ENCODE measurements around the gene HDHD2. TPM values are rescaled to one million over a fixed set of nuclear protein-coding genes. Genes with fewer than 3 reads are reported as not detected.
"Not testable (repeated sequence)": the region's sequence is repeated elsewhere in the genome, so short reads cannot be mapped to it uniquely, and the experiment has no call there.

HDHD2 gene
- total and polyA plus RNA-seq, 2 donors = 34.1 to 43.0 TPM

DNA sequence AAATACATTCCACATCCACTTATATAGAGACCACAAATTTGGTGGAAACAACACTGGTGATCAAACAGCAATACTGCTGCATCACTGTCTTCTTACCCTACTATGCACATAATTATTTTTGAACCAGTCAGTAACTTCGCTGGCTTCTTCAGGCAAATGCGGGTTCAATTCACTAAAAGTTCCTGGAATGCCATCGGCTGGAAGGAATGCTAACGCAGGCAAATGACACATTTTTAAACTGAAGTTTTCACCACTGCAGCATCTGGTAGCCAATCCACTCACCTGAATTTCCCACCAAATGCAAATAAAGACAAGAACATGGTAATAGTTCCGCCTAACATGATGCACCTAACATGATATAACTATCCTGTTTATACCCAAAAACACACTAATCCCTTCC is 10.0 kb upstream of the HDHD2 start:
- 98% methylated on average over 5 of the region's 5 CpGs for WGBS
- Histone ChIP-seq H3K9me3 (ENCODE audit: control insufficient read depth in 2 of 2, insufficient read depth in 1 of 2, low read length in 1 of 2) (no peaks in the 10 kb centered on the region), H3K36me3 (ENCODE audit: control insufficient read depth in 2 of 2, insufficient read depth in 2 of 2, low read length in 1 of 2) (no peaks in the 10 kb centered on the region), H3K4me1 (ENCODE audit: control insufficient read depth in 2 of 2, insufficient read depth in 2 of 2, low read length in 2 of 2) (no peaks in the 10 kb centered on the region), H3K27ac (ENCODE audit: low read depth in 1 of 2, low read length in 1 of 2) (no peak overlapping the region), H3K4me3 (ENCODE audit: low read length in 2 of 2) (no peak overlapping the region), H3K27me3 (ENCODE audit: control insufficient read depth in 2 of 2, insufficient read depth in 1 of 2, low read length in 1 of 2) (no peaks in the 10 kb centered on the region)
- no peak for DNase-seq (ENCODE audit: low read depth in 6 of 9, low spot score in 9 of 9)

DNA sequence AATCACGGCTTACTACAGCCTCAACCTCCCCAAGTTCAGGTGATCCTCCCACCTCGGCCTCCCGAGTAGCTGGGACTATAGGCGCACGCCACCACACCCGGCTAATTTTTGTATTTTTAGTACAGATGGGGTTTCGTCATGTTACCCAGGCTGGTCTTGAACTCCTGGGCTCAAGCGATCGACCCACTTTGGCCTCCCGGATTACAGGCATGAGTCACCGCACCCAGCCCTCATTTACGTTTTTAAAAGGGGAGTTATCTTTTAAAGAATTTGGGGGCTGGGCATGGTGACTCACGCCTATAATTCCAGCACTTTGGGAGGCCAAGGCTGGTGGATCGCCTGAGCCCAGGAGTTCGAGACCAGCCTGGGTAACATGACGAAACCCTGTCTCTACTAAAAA is 8.1 kb upstream of the HDHD2 start:
- H3K36me3 ChIP-seq (ENCODE audit: control insufficient read depth in 2 of 2, insufficient read depth in 2 of 2, low read length in 1 of 2) = not testable (repeated sequence)

DNA sequence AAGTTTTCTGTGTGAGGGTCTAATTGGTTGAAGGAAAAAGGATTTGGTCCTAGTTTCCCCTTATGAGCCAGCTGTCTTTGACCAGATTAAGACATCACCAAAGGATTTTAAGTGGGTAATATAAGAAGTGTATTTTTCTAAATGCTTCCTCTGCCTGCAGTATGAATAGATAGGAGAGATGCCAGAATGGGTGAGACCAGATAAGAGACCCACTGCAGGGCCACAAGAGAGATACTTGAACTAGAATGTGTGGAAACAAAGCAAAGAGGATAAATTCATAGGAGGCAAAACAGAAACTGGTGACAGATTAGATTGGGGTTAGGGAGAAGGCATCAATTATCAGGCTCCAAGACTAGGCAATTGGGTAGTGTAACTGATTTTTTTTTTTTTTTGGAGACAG is 1.1 kb upstream of the HDHD2 start:
- H3K27me3 ChIP-seq (ENCODE audit: control insufficient read depth in 2 of 2, insufficient read depth in 1 of 2, low read length in 1 of 2) = no peaks in the 10 kb centered on the region
- no peak overlapping the region for H3K27ac ChIP-seq (ENCODE audit: low read depth in 1 of 2, low read length in 1 of 2)
- DNase-seq (ENCODE audit: low read depth in 6 of 9, low spot score in 9 of 9) = no peak
- peaks cover 5 to 7% of the 10 kb centered on the region in 2 donors for H3K36me3 ChIP-seq (ENCODE audit: control insufficient read depth in 2 of 2, insufficient read depth in 2 of 2, low read length in 1 of 2)
- no peaks in the 10 kb centered on the region for H3K9me3 ChIP-seq (ENCODE audit: control insufficient read depth in 2 of 2, insufficient read depth in 1 of 2, low read length in 1 of 2)
- no peak overlapping the region for H3K4me3 ChIP-seq (ENCODE audit: low read length in 2 of 2)
- peaks cover 10 to 12% of the 10 kb centered on the region in 2 donors for H3K4me1 ChIP-seq (ENCODE audit: control insufficient read depth in 2 of 2, insufficient read depth in 2 of 2, low read length in 2 of 2)

More for the DNA sequence above, 8.1 kb upstream of the HDHD2 start:
- 98% methylated on average over 16 of the region's 16 CpGs for WGBS
- not testable (repeated sequence) for H3K4me3 ChIP-seq (ENCODE audit: low read length in 2 of 2); H3K4me1 ChIP-seq (ENCODE audit: control insufficient read depth in 2 of 2, insufficient read depth in 2 of 2, low read length in 2 of 2); H3K9me3 ChIP-seq (ENCODE audit: control insufficient read depth in 2 of 2, insufficient read depth in 1 of 2, low read length in 1 of 2); H3K27ac ChIP-seq (ENCODE audit: low read depth in 1 of 2, low read length in 1 of 2); DNase-seq (ENCODE audit: low read depth in 6 of 9, low spot score in 9 of 9); H3K27me3 ChIP-seq (ENCODE audit: control insufficient read depth in 2 of 2, insufficient read depth in 1 of 2, low read length in 1 of 2)

GRCh38 chr18:47150824-47151366 is 595 bp upstream of the HDHD2 start:
- peak overlapping the region; percentile 74 to 83 for H3K4me3 ChIP-seq (ENCODE audit: low read length in 2 of 2)
- peak overlapping the region; percentile 55 to 85 for H3K27ac ChIP-seq (ENCODE audit: low read depth in 1 of 2, low read length in 1 of 2)
- no peaks in the 10 kb centered on the region for H3K9me3 ChIP-seq (ENCODE audit: control insufficient read depth in 2 of 2, insufficient read depth in 1 of 2, low read length in 1 of 2)
- no peaks in the 10 kb centered on the region for H3K27me3 ChIP-seq (ENCODE audit: control insufficient read depth in 2 of 2, insufficient read depth in 1 of 2, low read length in 1 of 2)
- DNase-seq (ENCODE audit: low read depth in 6 of 9, low spot score in 9 of 9) = peak in 4 of 9 donors; percentile 2 to 13 (median 7)
- H3K36me3 ChIP-seq (ENCODE audit: control insufficient read depth in 2 of 2, insufficient read depth in 2 of 2, low read length in 1 of 2) = peaks cover 5 to 7% of the 10 kb centered on the region in 2 donors
- WGBS = 10% methylated on average over 13 of the region's 13 CpGs
- peaks cover 10 to 12% of the 10 kb centered on the region in 2 donors for H3K4me1 ChIP-seq (ENCODE audit: control insufficient read depth in 2 of 2, insufficient read depth in 2 of 2, low read length in 2 of 2)

- H3K27me3 ChIP-seq (ENCODE audit: control insufficient read depth in 2 of 2, insufficient read depth in 1 of 2, low read length in 1 of 2) = no peaks in the 10 kb centered on the region
- peaks cover 10 to 12% of the 10 kb centered on the region in 2 donors for H3K4me1 ChIP-seq (ENCODE audit: control insufficient read depth in 2 of 2, insufficient read depth in 2 of 2, low read length in 2 of 2)
- peak in 1 of 9 donors; percentile 4 for DNase-seq (ENCODE audit: low read depth in 6 of 9, low spot score in 9 of 9)
- peak overlapping the region; percentile 74 to 83 for H3K4me3 ChIP-seq (ENCODE audit: low read length in 2 of 2)
- H3K36me3 ChIP-seq (ENCODE audit: control insufficient read depth in 2 of 2, insufficient read depth in 2 of 2, low read length in 1 of 2) = peaks cover 5 to 7% of the 10 kb centered on the region in 2 donors
- 43% methylated on average over 12 of the region's 12 CpGs for WGBS
- H3K27ac ChIP-seq (ENCODE audit: low read depth in 1 of 2, low read length in 1 of 2) = peak overlapping the region in 1 of 2 donors; percentile 85
- no peaks in the 10 kb centered on the region for H3K9me3 ChIP-seq (ENCODE audit: control insufficient read depth in 2 of 2, insufficient read depth in 1 of 2, low read length in 1 of 2)
Measured at GRCh38 chr18:47149457-47150028, 757 bp downstream of the HDHD2 start.

- H3K27me3 ChIP-seq (ENCODE audit: control insufficient read depth in 2 of 2, insufficient read depth in 1 of 2, low read length in 1 of 2) = no peaks in the 10 kb centered on the region
- no peak overlapping the region for H3K4me3 ChIP-seq (ENCODE audit: low read length in 2 of 2)
- peaks cover 9 to 13% of the 10 kb centered on the region in 2 donors for H3K4me1 ChIP-seq (ENCODE audit: control insufficient read depth in 2 of 2, insufficient read depth in 2 of 2, low read length in 2 of 2)
- WGBS = 92% methylated on average over 3 of the region's 3 CpGs
- no peak overlapping the region for H3K27ac ChIP-seq (ENCODE audit: low read depth in 1 of 2, low read length in 1 of 2)
- H3K36me3 ChIP-seq (ENCODE audit: control insufficient read depth in 2 of 2, insufficient read depth in 2 of 2, low read length in 1 of 2) = no peaks in the 10 kb centered on the region
- no peaks in the 10 kb centered on the region for H3K9me3 ChIP-seq (ENCODE audit: control insufficient read depth in 2 of 2, insufficient read depth in 1 of 2, low read length in 1 of 2)
- no peak for DNase-seq (ENCODE audit: low read depth in 6 of 9, low spot score in 9 of 9)
Measured at GRCh38 chr18:47146206-47146605, 4.1 kb downstream of the HDHD2 start.

- Histone ChIP-seq H3K4me1 (ENCODE audit: control insufficient read depth in 2 of 2, insufficient read depth in 2 of 2, low read length in 2 of 2) (peaks cover 0 to 3% of the 10 kb centered on the region in 2 donors), H3K36me3 (ENCODE audit: control insufficient read depth in 2 of 2, insufficient read depth in 2 of 2, low read length in 1 of 2) (no peaks in the 10 kb centered on the region), H3K27me3 (ENCODE audit: control insufficient read depth in 2 of 2, insufficient read depth in 1 of 2, low read length in 1 of 2) (no peaks in the 10 kb centered on the region), H3K9me3 (ENCODE audit: control insufficient read depth in 2 of 2, insufficient read depth in 1 of 2, low read length in 1 of 2) (no peaks in the 10 kb centered on the region), H3K4me3 (ENCODE audit: low read length in 2 of 2) (no peak overlapping the region), H3K27ac (ENCODE audit: low read depth in 1 of 2, low read length in 1 of 2) (no peak overlapping the region)
- 98% methylated on average over 4 of the region's 4 CpGs for WGBS
- DNase-seq (ENCODE audit: low read depth in 6 of 9, low spot score in 9 of 9) = no peak
Measured at GRCh38 chr18:47143899-47144485, 6.3 kb downstream of the HDHD2 start.

- Histone ChIP-seq H3K4me1 (ENCODE audit: control insufficient read depth in 2 of 2, insufficient read depth in 2 of 2, low read length in 2 of 2) (peaks cover 0 to 3% of the 10 kb centered on the region in 2 donors), H3K27me3 (ENCODE audit: control insufficient read depth in 2 of 2, insufficient read depth in 1 of 2, low read length in 1 of 2) (no peaks in the 10 kb centered on the region), H3K9me3 (ENCODE audit: control insufficient read depth in 2 of 2, insufficient read depth in 1 of 2, low read length in 1 of 2) (no peaks in the 10 kb centered on the region), H3K36me3 (ENCODE audit: control insufficient read depth in 2 of 2, insufficient read depth in 2 of 2, low read length in 1 of 2) (no peaks in the 10 kb centered on the region), H3K4me3 (ENCODE audit: low read length in 2 of 2) (no peak overlapping the region), H3K27ac (ENCODE audit: low read depth in 1 of 2, low read length in 1 of 2) (no peak overlapping the region)
- 98% methylated on average over 5 of the region's 5 CpGs for WGBS
- no peak for DNase-seq (ENCODE audit: low read depth in 6 of 9, low spot score in 9 of 9)
Measured at GRCh38 chr18:47143153-47143552, 7.1 kb downstream of the HDHD2 start.

DNA sequence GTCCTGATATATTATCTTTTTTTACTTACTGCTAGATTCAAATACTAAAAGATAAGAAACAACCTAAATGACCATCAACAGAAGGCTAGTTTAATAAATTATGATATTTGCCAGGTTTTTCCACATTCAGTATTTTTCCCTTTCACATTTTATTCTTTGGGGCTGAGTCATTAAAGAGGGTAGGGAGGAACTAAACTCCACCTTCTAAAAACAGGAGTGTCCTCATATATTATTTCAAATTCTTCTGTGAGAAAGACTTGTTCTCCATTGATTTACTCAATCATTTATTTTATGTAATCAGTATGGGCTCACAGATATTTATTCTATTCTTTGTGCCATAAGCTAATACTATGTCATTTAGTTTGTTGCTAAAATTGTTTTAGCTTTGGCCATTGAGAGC is 9.0 kb downstream of the HDHD2 start:
- H3K36me3 ChIP-seq (ENCODE audit: control insufficient read depth in 2 of 2, insufficient read depth in 2 of 2, low read length in 1 of 2) = peaks cover 0 to 3% of the 10 kb centered on the region in 2 donors
- H3K4me1 ChIP-seq (ENCODE audit: control insufficient read depth in 2 of 2, insufficient read depth in 2 of 2, low read length in 2 of 2) = peaks cover 0 to 3% of the 10 kb centered on the region in 2 donors
- H3K9me3 ChIP-seq (ENCODE audit: control insufficient read depth in 2 of 2, insufficient read depth in 1 of 2, low read length in 1 of 2) = no peaks in the 10 kb centered on the region
- no peaks in the 10 kb centered on the region for H3K27me3 ChIP-seq (ENCODE audit: control insufficient read depth in 2 of 2, insufficient read depth in 1 of 2, low read length in 1 of 2)
- no peak overlapping the region for H3K27ac ChIP-seq (ENCODE audit: low read depth in 1 of 2, low read length in 1 of 2)
- DNase-seq (ENCODE audit: low read depth in 6 of 9, low spot score in 9 of 9) = no peak
- H3K4me3 ChIP-seq (ENCODE audit: low read length in 2 of 2) = no peak overlapping the region
